Epidermal melanocyte (primary cell): ENCODE data around the gene ANAPC1.
"Not testable (repeated sequence)": the region's sequence is repeated elsewhere in the genome, so short reads cannot be mapped to it uniquely, and the experiment has no call there.

Experiments
- DNase-seq: peaks from one replicate; pipeline ENCODE4 v3.0.0; 2011; ENCODE audit warnings: low spot score; ENCODE audit not compliant: insufficient read length

The ANAPC1 gene, protein sequence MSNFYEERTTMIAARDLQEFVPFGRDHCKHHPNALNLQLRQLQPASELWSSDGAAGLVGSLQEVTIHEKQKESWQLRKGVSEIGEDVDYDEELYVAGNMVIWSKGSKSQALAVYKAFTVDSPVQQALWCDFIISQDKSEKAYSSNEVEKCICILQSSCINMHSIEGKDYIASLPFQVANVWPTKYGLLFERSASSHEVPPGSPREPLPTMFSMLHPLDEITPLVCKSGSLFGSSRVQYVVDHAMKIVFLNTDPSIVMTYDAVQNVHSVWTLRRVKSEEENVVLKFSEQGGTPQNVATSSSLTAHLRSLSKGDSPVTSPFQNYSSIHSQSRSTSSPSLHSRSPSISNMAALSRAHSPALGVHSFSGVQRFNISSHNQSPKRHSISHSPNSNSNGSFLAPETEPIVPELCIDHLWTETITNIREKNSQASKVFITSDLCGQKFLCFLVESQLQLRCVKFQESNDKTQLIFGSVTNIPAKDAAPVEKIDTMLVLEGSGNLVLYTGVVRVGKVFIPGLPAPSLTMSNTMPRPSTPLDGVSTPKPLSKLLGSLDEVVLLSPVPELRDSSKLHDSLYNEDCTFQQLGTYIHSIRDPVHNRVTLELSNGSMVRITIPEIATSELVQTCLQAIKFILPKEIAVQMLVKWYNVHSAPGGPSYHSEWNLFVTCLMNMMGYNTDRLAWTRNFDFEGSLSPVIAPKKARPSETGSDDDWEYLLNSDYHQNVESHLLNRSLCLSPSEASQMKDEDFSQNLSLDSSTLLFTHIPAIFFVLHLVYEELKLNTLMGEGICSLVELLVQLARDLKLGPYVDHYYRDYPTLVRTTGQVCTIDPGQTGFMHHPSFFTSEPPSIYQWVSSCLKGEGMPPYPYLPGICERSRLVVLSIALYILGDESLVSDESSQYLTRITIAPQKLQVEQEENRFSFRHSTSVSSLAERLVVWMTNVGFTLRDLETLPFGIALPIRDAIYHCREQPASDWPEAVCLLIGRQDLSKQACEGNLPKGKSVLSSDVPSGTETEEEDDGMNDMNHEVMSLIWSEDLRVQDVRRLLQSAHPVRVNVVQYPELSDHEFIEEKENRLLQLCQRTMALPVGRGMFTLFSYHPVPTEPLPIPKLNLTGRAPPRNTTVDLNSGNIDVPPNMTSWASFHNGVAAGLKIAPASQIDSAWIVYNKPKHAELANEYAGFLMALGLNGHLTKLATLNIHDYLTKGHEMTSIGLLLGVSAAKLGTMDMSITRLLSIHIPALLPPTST (N-terminal part only)

DNA sequence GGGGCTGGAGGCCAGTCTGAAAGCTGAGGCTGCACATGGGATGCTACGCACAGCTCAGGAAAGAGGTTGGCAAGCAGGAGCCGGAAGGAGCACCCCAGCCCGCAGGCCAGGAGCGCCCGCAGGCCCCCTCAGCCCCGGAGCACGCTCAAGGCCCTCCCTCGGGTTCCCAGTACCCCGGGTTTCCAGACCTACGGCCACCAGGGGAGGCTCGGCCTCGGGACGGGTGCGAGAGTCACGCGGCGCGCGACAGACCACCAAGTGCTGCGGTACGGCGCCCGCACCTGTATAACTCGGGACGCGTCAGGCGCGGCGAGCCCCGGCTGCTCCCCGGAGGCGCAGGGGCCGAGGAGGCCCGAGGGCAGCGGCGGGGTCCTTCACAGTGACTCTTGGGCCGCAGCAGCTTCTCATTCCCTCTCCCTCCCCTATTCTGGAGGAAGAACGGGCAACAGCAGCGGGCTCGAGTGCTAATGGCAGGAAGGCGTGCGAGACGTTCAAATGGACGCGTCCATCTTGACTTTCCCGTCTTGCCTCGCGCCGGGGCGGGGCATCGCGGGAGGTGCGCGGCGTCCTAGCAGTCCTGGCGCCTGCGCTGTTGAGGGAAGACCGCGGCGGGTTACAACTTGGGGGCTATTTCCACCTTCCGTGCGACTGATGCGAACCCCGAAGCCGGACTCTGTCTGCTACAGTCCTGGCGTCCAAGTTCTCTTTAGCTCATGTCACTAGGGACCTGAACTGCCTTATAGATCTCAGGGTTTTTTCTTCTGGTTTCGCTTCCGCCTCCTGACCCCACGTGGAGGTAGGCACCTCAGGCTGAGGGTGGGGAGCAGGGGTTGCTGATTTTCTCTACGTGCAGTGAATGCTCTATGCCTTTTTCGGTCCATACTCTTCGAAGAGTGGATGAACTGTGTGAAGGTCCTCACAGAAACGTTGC lies at the start of gene ANAPC1:
ANAPC1 (minus strand) TSS at position 533 of the 931 bp plus-strand sequence. CDS start 3,368 bp downstream, outside the sequence.
- DNase-seq: peak; percentile 67

DNA sequence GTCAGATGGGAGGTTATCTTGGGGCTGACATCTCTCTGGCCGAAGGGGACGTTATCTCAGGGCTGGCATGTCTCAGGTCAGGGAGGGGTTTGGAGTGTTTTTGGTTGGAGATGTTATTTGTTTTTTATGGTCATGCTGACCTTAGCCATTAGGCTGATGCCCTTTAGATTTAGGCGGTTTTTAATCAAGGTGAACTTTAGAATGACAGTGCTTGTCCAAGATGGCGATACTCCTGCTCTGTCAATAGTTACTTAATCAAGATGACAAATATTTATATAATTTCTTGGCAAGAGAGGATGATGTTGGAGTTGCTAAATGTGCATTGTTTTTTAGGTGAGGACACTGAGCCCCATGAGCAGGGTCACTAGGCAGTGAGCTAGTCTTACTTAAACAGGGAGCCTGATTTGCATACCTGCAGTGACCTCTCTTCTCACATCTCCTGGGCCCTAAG lies 48.9 kb upstream of the ANAPC1 start:
- DNase-seq: no peak

DNA sequence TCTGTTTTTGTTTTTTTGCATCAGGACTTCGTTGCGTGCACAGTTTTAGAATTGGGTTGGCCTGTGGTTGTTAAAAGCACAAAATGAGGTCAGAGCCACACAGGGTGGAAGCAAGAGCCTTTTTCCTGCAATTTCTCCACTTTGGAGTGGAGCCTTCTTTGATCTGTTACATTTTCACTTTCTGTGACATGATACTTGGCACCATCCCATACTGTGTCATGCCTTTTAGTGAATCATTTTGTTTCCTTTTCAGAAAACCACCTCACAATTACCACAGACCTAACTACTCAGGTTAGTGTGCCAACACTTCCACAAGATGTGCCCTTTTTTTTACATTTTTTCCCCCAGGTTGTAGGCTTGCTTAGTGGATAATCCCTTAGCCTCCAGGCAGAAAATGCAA lies 46.9 kb upstream of the ANAPC1 start:
- DNase-seq: no peak

DNA sequence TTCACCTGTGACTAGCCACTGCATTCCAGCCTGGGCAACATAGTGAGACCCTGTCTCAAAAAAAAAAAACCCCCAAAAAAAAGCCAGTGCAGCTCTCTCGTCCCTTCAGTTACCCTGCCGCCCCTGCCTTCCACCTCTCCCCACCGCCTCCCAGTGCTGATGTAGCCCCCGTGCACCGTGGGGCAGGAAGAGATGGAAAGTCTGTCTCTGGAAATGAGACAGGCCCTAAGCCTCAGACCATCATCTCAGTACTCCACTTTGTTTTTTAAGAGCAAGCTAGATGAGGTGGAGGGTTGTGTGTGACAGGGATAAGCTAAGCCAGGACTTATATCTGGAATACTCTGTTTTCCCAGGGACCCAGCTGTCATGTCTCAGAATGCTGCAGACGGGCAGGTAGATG lies 46.4 kb upstream of the ANAPC1 start:
- DNase-seq: no peak

DNA sequence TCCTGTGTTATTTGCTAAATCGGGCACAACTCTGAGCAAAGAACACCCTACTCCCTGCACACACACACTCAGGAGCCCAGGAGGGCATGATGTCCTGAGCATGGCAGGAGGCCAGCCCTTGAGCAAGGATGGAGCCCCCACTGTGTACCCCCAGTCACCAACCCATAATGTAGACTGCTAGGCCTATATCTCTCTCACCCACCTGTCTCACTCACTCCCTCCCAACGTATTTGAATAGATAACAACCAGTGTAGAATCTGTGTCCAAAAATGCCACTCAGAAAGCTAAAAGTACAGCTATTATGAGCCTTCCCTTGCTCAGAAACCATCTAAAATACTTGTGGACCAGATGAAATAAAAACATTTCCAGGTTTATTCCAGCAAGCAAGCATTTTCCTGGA lies 43.7 kb upstream of the ANAPC1 start:
- DNase-seq: no peak

DNA sequence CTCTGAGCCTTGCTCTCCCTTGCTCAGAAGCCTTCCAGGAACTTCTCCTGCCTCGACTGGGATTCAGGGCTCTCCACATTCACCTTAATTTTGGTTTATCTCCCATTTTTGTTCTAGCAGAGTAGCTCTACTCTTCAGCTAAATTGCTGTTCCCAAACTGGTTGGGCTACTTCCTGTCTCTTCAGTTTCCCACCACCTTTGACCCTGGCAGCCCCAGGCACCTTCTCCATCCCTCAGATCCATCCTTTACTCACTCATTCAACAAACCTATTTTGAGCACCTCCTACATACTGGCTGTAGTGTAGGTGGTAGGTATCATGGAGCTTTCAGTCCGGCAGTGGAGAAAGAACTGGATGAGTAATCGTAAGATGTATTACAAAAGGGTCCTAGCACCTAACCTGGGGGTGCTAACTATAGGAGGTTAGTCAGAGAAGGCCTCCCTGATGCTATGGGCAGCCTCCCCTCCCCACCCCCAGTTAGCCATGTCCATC lies 40.7 kb upstream of the ANAPC1 start:
- no peak for DNase-seq

DNA sequence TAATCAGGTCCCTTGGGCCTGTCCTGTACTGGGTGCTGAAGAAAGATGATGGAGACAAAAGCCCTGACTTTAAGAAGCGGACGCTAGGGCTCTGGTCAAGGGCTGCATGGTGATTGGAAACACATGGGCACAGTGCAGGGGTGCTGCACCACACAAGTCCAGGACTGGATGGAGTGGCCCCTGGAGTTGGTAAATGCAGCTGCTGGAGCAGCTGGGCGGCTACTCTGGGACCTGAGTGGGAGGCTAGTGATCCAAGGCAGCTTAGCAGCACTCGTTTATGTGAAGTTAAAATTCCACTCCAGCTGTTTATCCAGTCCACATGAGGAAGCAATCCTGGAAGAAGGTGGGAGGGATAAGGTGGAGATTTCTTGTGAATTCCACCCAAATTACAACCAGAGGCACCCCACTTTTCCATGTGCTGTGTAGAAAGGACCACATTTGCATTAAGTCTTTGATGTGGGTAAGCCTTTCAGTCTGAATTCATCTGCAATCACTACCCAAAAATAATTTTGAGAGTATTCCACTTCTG lies 39.3 kb upstream of the ANAPC1 start:
- no peak for DNase-seq

DNA sequence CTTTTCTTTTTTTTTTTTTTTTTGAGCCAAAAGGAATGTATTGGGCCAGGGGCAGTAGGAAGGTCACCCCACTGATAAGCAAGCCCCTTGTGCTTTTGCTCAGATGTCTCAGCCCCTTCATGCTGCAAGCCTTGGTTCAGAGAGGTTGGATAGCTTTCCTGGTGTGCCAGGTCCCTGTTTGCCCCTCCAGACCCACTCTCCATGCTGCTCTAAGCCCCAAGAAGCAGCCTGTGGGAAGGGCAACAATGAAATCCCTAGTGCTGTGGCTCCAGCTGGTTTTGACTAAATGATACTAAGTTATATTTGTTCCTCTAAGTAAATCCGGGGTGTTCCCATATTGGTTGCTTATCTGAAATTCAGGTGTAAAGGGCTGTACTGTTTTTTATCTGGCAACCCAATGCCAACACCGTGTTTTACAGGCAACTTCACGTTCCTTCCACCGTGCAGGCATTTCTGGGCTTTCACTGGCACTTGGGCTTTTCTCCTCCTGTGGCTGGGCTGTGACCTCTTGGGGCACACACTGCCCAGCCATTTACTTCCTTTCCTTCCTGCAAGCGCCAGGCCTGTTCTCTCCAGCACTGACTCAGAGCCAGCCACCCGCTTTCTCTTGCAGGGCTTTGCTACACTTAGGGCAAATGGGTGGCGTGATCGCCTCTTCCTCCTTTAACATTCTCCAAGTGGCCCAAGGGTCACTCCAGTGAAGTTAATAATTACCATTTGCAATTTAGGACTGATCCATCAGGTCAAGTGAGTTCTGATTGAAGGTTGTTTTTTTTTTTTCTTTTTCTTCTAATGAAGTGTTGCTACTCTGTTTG lies 36.0 kb upstream of the ANAPC1 start:
- DNase-seq: no peak

DNA sequence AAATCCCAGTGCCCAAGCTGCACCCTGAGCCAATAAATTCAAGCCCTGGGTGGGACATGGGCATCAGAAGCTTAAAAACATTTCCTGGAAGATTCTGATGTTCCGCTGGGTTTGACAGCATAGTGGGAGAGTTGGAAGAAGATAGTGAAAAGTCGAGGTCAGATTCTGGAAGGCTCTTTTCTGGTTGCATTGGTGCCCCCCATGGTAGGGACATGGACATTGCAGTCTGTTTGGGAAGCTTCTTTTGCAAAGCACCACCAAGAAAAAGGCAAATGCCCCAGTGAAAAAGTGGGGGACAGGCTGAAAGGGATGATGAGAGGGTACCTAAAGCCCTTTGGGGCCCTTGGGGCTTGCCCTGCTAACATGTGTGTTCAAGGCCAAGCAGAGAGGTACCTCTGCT lies 35.4 kb upstream of the ANAPC1 start:
- DNase-seq: no peak

DNA sequence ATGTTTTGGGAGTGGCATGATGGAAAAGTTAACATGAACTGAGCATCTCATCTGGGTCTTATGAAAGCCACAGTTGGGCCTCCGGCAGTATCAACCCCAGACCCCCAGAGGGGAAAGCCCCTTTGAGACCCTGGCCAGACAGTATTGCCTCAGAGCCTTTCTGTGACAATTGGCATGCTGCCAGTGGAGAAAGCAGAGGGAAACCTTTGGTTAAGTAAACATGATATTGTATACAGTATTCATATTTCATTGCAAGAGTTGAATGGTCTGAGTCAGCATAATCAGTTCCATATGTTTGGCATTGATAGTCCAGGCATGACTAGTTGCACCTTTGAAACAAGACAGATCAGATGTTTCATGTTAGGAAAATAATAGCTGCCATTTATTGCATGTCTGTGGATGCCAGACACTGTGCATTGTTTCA lies 34.4 kb upstream of the ANAPC1 start:
- DNase-seq: no peak

DNA sequence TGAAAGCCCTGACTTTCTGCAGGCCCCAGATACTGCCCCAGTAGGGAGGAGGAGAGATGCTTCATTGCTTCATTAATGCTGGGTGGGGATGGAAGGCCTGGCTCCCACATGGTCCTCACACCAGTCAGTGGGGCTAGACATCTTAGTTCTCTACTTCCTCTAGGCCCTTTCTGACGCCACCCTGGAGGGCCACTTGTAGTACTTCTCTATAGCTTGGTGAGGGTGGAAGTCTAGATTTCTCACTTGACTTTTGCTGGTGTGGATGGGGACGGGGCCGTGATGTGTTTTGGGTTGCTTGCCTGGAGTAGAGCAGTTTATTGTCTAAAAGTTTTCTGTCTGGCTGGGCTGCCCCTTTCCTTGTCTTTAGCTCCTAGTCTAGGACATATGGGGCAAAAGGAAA lies 33.1 kb upstream of the ANAPC1 start:
- DNase-seq: no peak

DNA sequence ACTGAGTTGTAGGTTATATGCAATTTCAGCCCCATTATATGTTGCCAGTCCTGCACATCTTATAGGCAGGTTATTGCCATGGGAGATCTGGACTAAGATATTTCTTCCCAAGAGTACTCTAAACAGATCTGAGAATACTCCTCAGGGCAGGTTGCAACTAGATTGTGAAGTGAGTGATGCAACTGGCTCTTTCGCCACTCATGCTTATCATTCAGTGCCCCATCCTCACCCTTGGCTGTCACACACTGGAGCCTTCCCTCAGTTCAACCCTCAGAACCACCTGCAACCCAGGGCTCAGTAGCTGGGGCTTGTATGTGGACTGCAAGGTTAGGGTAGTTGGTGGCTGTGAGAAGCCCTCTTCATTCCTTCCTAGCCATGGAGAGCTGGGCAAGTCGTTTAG lies 28.6 kb upstream of the ANAPC1 start:
- DNase-seq: no peak

DNA sequence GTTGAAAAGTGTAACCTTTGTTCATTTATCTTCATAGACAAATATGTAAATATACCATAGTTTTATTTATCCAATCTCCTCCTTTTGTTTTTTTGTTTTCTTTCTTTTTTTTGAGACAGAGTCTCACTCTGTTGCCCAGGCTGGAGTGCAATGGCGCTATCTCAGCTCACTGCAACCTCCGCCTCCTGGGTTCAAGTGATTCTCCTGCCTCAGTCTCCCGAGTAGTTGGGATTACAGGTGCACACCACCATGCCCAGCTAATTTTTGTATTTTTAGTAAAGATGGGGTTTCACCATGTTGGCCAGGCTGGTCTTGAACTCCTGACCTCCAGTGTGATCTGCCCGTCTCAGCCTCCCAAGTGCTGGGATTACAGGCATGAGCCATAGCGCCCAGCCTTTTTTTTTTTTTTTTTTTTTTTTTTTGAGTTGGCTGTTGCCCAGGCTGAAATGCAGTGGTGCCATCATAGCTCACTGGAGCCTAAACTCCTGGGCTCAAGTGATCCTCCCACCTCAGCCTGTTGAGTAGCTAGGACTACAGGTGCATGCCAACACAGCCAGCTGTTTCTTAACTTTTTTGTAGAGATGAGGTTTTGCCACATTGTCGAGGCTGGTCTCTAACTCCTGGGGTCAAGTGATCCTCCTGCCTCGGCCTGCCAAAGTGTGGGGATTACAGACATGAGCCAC lies 27.4 kb upstream of the ANAPC1 start:
- not testable (repeated sequence) for DNase-seq

DNA sequence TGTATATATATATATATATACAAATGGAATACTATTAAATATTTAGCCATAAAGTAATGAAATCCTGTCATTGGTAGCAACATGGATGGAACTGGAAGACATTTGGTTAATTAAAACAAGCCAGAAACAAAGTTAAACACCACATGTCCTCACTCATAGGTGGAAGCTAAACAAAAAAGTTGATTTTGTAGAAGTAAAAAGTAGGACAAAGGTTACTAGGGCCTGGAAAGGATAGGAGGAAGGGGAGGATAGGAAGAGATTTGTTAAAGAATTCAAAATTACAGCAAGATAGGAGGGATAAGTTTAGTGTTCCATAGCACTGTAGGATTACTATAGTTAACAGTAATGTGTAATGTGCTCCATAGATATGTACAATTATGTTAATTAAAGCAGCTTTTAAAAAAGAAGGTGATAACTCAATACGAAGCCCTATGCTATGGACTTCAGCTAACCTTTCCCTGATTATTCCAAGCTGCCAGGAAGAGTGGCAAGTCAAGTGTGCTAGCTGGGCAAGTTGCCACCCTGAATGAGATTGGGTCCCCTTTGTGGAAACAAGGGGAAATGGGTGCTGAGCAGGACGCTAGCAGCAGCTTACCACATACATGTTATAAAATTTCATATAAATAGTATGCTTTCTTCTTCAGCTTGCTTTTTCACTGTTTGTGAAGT lies 26.8 kb upstream of the ANAPC1 start:
- DNase-seq: no peak

DNA sequence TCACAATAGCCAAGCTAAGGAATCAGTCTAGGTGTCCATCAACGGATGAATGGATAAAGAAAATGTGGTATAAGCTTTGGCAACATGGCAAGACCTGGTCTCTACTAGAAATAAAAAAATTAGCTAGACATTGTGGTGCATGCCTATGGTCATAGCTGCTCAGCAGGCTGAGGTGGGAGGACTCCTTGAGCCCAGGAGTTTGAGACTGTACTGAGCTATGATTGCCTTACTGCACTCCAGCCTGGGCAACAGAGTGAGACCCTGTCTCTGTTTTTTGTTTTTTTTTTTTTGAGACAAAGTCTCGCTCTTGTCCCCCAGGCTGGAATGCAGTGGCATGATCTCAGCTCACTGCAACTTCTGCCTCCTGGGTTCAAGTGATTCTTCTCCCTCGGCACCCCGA lies 26.0 kb upstream of the ANAPC1 start:
- not testable (repeated sequence) for DNase-seq

DNA sequence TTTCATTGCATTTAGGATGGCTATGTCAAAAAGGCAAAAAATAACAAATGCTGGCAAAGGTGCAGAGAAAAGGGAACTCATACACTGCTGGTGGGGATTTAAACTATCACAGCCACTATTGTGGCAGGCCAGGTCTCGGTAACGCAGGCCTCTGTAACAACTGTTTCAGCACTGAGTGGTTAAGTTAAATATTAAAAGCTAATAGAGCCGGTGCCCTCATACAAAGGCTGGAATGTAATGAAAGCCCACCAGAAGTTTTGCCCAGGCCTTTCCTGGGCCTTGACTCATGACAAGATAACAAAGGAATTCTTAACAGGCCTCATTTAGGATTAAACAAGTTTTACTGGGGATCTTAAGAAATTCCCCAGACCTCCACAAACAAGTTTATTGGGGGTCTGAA lies 25.1 kb upstream of the ANAPC1 start:
- DNase-seq: no peak

DNA sequence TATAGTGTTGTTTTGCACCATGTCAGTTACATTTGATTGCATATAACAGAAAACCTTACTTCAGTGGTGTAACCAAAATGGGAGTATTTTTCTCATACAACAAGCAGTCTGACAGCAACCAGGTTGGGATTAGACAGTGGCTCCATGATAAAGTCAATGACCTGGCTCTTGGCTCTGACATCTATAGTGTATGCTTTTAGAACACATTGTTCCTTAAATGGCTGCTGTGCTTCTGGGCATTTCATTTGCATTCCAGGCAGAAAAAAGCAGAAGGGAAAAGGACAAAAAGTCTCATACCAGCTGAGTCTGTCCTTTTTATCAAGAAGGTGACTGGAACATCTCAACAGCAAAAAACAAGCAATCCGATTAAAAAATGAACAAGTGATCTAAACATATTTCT lies 24.6 kb upstream of the ANAPC1 start:
- DNase-seq: no peak
